GM19099 (cell line): ENCODE measurements around the gene EEIG1.

ENCODE experiments used
- POLR2A ChIP-seq: IDR thresholded peaks from 3 replicates; pipeline ENCODE4 v1.6.1; 2011; ENCODE audit warnings: low read depth; ENCODE audit not compliant: insufficient read length; ENCODE audit errors: extremely low read depth

EEIG1 gene

GRCh38 chr9:128006332-128006996, 25.7 kb upstream of the EEIG1 start:
- TF ChIP-seq POLR2A: no peak

- TF ChIP-seq POLR2A: no peak
Measured at GRCh38 chr9:128005923-128006322, 25.1 kb upstream of the EEIG1 start.

- no peak for TF ChIP-seq POLR2A
Measured at GRCh38 chr9:128003966-128004604, 23.3 kb upstream of the EEIG1 start.

- TF ChIP-seq POLR2A: no peak
Measured at GRCh38 chr9:128002959-128003358, 22.2 kb upstream of the EEIG1 start.

GRCh38 chr9:128001779-128002298, 21.1 kb upstream of the EEIG1 start:
- TF ChIP-seq POLR2A: no peak

- TF ChIP-seq POLR2A: no peak
Measured at GRCh38 chr9:128001151-128001778, 20.5 kb upstream of the EEIG1 start.

- TF ChIP-seq POLR2A: no peak
Measured at GRCh38 chr9:127999461-127999860, 18.7 kb upstream of the EEIG1 start.

GRCh38 chr9:127993721-127994120, 12.9 kb upstream of the EEIG1 start:
- TF ChIP-seq POLR2A: no peak

- TF ChIP-seq POLR2A: no peak
Measured at GRCh38 chr9:127991757-127992274, 11.0 kb upstream of the EEIG1 start.

- no peak for TF ChIP-seq POLR2A
Measured at GRCh38 chr9:127991017-127991756, 10.4 kb upstream of the EEIG1 start.

- TF ChIP-seq POLR2A: no peak
Measured at GRCh38 chr9:127990554-127990953, 9.8 kb upstream of the EEIG1 start.

- no peak for TF ChIP-seq POLR2A
Measured at GRCh38 chr9:127989094-127989493, 8.3 kb upstream of the EEIG1 start.

GRCh38 chr9:127987103-127987614, 6.4 kb upstream of the EEIG1 start:
- no peak for TF ChIP-seq POLR2A

GRCh38 chr9:127985011-127985410, 4.2 kb upstream of the EEIG1 start:
- no peak for TF ChIP-seq POLR2A

GRCh38 chr9:127983847-127984289, 3.1 kb upstream of the EEIG1 start:
- no peak for TF ChIP-seq POLR2A

GRCh38 chr9:127982912-127983311, 2.1 kb upstream of the EEIG1 start:
- no peak for TF ChIP-seq POLR2A
